Measurements from ENCODE around the gene WDR33. TPM values are rescaled to one million over a fixed set of nuclear protein-coding genes. Genes with fewer than 3 reads are reported as not detected.
A peak's percentile ranks its signal among the peaks of the same experiment; 100 is the strongest.

WDR33 gene
- total and polyA plus RNA-seq, 2 of the 13 experiments (the other 11 are each of a cell fraction or from before 2014, with no cell fraction given) = 54.9 to 78.2 TPM

DNA sequence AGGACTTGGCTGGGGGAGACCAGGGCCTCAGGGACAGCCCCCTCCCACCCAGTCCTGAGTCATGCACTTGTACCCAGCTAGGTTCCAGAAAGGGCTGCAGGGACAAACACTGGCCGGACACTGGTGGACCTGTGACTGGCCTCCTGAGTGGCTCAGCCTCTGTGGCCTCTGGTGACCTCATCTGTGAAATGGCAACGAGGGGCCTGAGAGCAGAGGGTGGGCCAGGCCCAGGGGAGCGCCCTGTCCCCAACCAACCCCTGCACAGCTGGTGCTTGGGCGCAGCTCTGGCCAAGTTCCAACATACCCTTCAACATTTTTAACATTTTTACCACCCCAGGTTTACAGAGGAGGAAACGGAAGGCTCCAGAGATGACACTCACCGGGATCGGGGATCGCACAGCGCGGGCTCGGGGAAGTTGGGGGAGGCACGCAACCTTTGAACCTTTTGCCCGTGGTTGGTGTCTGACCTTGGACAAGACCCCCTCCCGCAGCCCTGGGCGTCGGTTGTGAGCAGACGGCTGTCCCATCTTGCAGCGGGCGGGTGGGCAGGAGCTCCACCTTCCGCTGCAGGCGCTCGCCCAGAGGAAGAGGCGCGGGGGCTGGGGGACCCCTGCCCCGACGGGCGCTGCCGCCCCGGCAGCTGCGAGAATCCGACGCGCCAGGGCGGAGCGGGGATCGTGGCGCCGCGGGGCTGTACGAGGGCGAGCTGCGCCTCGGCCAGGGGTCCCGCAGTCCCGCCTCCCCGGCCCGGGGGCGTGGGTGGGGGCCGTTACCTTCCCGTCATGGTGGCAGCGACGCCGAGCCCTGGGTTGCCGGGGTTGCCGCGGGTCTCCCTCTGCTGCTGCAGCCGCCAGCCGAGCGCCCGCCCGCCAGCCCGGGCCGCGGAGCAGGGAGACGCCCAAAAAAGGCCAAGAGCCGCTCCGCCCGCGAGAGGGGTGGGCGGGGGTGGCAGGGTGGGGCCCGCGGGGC, 136.4 kb downstream of the WDR33 start (continued):
- no peak for TF ChIP-seq ZNF670 (CRISPR knock-in tag; IDR thresholded peaks at IDR 0.05; ENCODE audit: borderline replicate concordance)
- no peak for TF ChIP-seq SUZ12 (IDR thresholded peaks at IDR 0.05; ENCODE audit: low read depth, low read length)
- TF ChIP-seq ZSCAN31 (CRISPR knock-in tag; IDR thresholded peaks at IDR 0.05; ENCODE audit: low read depth) = 0 out of 2 replicates have a peak, but pooled peaks have one; percentile 30
- TF ChIP-seq SP4 (CRISPR knock-in tag; IDR thresholded peaks at IDR 0.05) = no peak
- TF ChIP-seq, protein P1, sequence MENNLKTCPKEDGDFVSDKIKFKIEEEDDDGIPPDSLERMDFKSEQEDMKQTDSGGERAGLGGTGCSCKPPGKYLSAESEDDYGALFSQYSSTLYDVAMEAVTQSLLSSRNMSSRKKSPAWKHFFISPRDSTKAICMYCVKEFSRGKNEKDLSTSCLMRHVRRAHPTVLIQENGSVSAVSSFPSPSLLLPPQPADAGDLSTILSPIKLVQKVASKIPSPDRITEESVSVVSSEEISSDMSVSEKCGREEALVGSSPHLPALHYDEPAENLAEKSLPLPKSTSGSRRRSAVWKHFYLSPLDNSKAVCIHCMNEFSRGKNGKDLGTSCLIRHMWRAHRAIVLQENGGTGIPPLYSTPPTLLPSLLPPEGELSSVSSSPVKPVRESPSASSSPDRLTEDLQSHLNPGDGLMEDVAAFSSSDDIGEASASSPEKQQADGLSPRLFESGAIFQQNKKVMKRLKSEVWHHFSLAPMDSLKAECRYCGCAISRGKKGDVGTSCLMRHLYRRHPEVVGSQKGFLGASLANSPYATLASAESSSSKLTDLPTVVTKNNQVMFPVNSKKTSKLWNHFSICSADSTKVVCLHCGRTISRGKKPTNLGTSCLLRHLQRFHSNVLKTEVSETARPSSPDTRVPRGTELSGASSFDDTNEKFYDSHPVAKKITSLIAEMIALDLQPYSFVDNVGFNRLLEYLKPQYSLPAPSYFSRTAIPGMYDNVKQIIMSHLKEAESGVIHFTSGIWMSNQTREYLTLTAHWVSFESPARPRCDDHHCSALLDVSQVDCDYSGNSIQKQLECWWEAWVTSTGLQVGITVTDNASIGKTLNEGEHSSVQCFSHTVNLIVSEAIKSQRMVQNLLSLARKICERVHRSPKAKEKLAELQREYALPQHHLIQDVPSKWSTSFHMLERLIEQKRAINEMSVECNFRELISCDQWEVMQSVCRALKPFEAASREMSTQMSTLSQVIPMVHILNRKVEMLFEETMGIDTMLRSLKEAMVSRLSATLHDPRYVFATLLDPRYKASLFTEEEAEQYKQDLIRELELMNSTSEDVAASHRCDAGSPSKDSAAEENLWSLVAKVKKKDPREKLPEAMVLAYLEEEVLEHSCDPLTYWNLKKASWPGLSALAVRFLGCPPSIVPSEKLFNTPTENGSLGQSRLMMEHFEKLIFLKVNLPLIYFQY (CRISPR knock-in tag; IDR thresholded peaks at IDR 0.05; ENCODE audit: borderline replicate concordance) = no peak
- peak; percentile 95 for TF ChIP-seq ZNF777 (CRISPR knock-in tag; IDR thresholded peaks at IDR 0.05)
- no peak for TF ChIP-seq JDP2 (CRISPR knock-in tag; IDR thresholded peaks at IDR 0.05; ENCODE audit: borderline replicate concordance)
- no peak for TF ChIP-seq PLRG1 (conservative IDR thresholded peaks at IDR 0.05)
- TF ChIP-seq ZNF232 (CRISPR knock-in tag; IDR thresholded peaks at IDR 0.05; ENCODE audit: borderline replicate concordance) = no peak
- TF ChIP-seq SRSF9 (IDR thresholded peaks at IDR 0.05; ENCODE audit: borderline replicate concordance, insufficient read depth, low read depth, low read length, poor library complexity, severe bottlenecking) = no peak
- TF ChIP-seq FIP1L1 (IDR thresholded peaks at IDR 0.05; ENCODE audit: borderline replicate concordance, insufficient read depth, low read depth, low read length) = no peak
- TF ChIP-seq ZNF615 (CRISPR knock-in tag; IDR thresholded peaks at IDR 0.05; ENCODE audit: borderline replicate concordance) = no peak
- TF ChIP-seq ZNF75D (CRISPR knock-in tag; IDR thresholded peaks at IDR 0.05; ENCODE audit: borderline replicate concordance) = no peak
- no peak for TF ChIP-seq PRDM15 (CRISPR knock-in tag; IDR thresholded peaks at IDR 0.05)
- TF ChIP-seq PPARG (CRISPR knock-in tag; conservative IDR thresholded peaks at IDR 0.05) = no peak
- 0 out of 2 replicates have a peak, but pooled peaks have one; percentile 22 for TF ChIP-seq HES4 (CRISPR knock-in tag; IDR thresholded peaks at IDR 0.05; ENCODE audit: borderline replicate concordance)
- no peak for TF ChIP-seq ZNF557 (CRISPR knock-in tag; IDR thresholded peaks at IDR 0.05)
- TF ChIP-seq EP300 (IDR thresholded peaks at IDR 0.05; ENCODE audit: low read depth in 2 of 2, low read length in 2 of 2) = no peak
- no peak for TF ChIP-seq EP300 (CRISPR knock-in tag; IDR thresholded peaks at IDR 0.05; ENCODE audit: borderline replicate concordance)
- TF ChIP-seq ZNF260 (CRISPR knock-in tag; IDR thresholded peaks at IDR 0.05; ENCODE audit: borderline replicate concordance, low read depth) = no peak
- TF ChIP-seq PHF21A (CRISPR knock-in tag; IDR thresholded peaks at IDR 0.05) = peak; percentile 37; the same call in 1 of the 2 replicates
- TF ChIP-seq KLF11 (CRISPR knock-in tag; IDR thresholded peaks at IDR 0.05) = no peak
